Tibial nerve (tissue), 4 donors: ENCODE data around the gene PKP1.

ENCODE experiments used
- CTCF ChIP-seq, 5 experiments: fragments of 200-600 bp in 3 of 5; fragments of 450-650 bp in 2 of 5; sonication (generic) in 3 of 5; IDR thresholded peaks; one replicate each; pipeline ENCODE4 v1.5.1; 2016 to 2019; ENCODE audit warnings: antibody characterized with exemption in 5 of 5, mild to moderate bottlenecking in 3 of 5, moderate library complexity in 2 of 5
- EP300 ChIP-seq, 2 donors: sonication (generic); formaldehyde crosslinking; IDR thresholded peaks; one replicate each; pipeline ENCODE4 v1.6.1; 2017; ENCODE audit warnings: antibody characterized with exemption in 2 of 2, mild to moderate bottlenecking in 1 of 2

- no peak for TF ChIP-seq CTCF (IDR thresholded peaks at IDR 0.05)
- TF ChIP-seq EP300 (IDR thresholded peaks at IDR 0.05), result no peak
These were observed 24.6 kb downstream of the PKP1 start for GRCh38 chr1:201307760-201308499.
